Right lobe of liver (tissue), 4 donors: ENCODE data around the gene CERS5.

ENCODE experiments used
- CTCF ChIP-seq, 4 donors: fragments of 200-600 bp in 3 of 4; fragments of 450-650 bp in 1 of 4; IDR thresholded peaks; one replicate each; pipeline versions ENCODE4 v1.5.1 to v1.8.0; 2016 to 2022; ENCODE audit warnings: antibody characterized with exemption in 4 of 4, mild to moderate bottlenecking in 2 of 4
- POLR2A ChIP-seq: fragments of 450-650 bp; IDR thresholded peaks from one replicate; pipeline ENCODE4 v1.6.1; 2017; ENCODE audit warnings: antibody characterized with exemption, mild to moderate bottlenecking
- donor health status: DM: no; HTN: no; CAD: no.
- donor health status: DM: no; HTN: no; CAD: no.
- donor health status: DM: no; HTN: yes; CAD: no.

GRCh38 chr12:50097952-50098351, 69.2 kb downstream of the CERS5 start:
- TF ChIP-seq CTCF (IDR thresholded peaks at IDR 0.05) (no peak), POLR2A (no peak)
